MM.1S (cell line): ENCODE data around the gene NOXRED1.
A peak's percentile ranks its signal among the peaks of the same experiment; 100 is the strongest.

ENCODE experiments used
- DNase-seq: peaks from one replicate; pipeline ENCODE4 v3.0.0-alpha.2; 2015
- H2AFZ ChIP-seq: fragments of 300-600 bp; sonication (generic); 2 replicates; pipeline ENCODE4 v1.6.0; 2016; ENCODE audit warnings: antibody characterized with exemption, low read length
- H3F3A ChIP-seq: fragments of 300-600 bp; sonication (generic); 2 replicates; pipeline ENCODE4 v1.6.1; 2016; ENCODE audit warnings: mild to moderate bottlenecking, antibody characterized with exemption, low read length, moderate library complexity, mixed read lengths; ENCODE audit not compliant: insufficient read depth
- H3K27ac ChIP-seq: fragments of 300-600 bp; sonication (generic); 2 replicates; pipeline ENCODE4 v1.5.1; 2016; ENCODE audit warnings: mild to moderate bottlenecking, low read length
- H3K27me3 ChIP-seq: fragments of 300-600 bp; sonication (generic); replicated peaks from 2 replicates; pipeline ENCODE4 v1.6.0; 2016; ENCODE audit warnings: low read length; ENCODE audit not compliant: insufficient read depth
- H3K36me3 ChIP-seq: fragments of 300-600 bp; sonication (generic); replicated peaks from 2 replicates; pipeline ENCODE4 v1.6.1; 2016; ENCODE audit warnings: mild to moderate bottlenecking, low read length, mixed read lengths; ENCODE audit not compliant: insufficient read depth
- H3K4me1 ChIP-seq: fragments of 300-600 bp; sonication (generic); 2 replicates; pipeline ENCODE4 v1.6.1; 2016; ENCODE audit warnings: low read length, mixed read lengths
- H3K4me2 ChIP-seq: fragments of 300-600 bp; sonication (generic); 2 replicates; pipeline ENCODE4 v1.6.0; 2016; ENCODE audit warnings: low read depth, low read length
- H3K4me3 ChIP-seq: fragments of 300-600 bp; sonication (generic); 2 replicates; pipeline ENCODE4 v1.5.1; 2016; ENCODE audit warnings: low read length, mixed read lengths
- H3K79me2 ChIP-seq: fragments of 300-600 bp; sonication (generic); 2 replicates; pipeline ENCODE4 v1.6.1; 2016; ENCODE audit warnings: mixed run types, low read length, mixed read lengths
- H3K9ac ChIP-seq: fragments of 300-600 bp; sonication (generic); 2 replicates; pipeline ENCODE4 v1.6.1; 2016; ENCODE audit warnings: low read length, mixed read lengths
- H3K9me2 ChIP-seq: fragments of 300-600 bp; sonication (generic); replicated peaks from 2 replicates; pipeline ENCODE4 v1.6.1; 2016; ENCODE audit warnings: mild to moderate bottlenecking, low read length, mixed read lengths; ENCODE audit not compliant: insufficient read depth
- H3K9me3 ChIP-seq: fragments of 300-600 bp; sonication (generic); replicated peaks from 2 replicates; pipeline ENCODE4 v1.6.1; 2016; ENCODE audit warnings: mild to moderate bottlenecking, low read length, mixed read lengths; ENCODE audit not compliant: insufficient read depth
- H4K20me1 ChIP-seq: fragments of 300-600 bp; sonication (generic); 2 replicates; pipeline ENCODE4 v1.6.1; 2016; ENCODE audit warnings: mild to moderate bottlenecking, low read length, moderate library complexity, mixed read lengths; ENCODE audit not compliant: insufficient read depth
- EZH2 ChIP-seq: fragments of 300-600 bp; sonication (generic); optimal IDR thresholded peaks from 2 replicates; pipeline ENCODE3; 2017; ENCODE audit warnings: low read depth, mild to moderate bottlenecking, antibody characterized with exemption, low read length, mixed read lengths
- EZH2phosphoT487 ChIP-seq: fragments of 300-600 bp; sonication (generic); IDR thresholded peaks from 2 replicates; pipeline ENCODE4 v1.6.1; 2018; ENCODE audit warnings: antibody characterized with exemption, low read length
- TF ChIP-seq, protein P1 (sequence below): fragments of 300-600 bp; sonication (generic); IDR thresholded peaks from 2 replicates; pipeline ENCODE4 v1.5.1; 2016; ENCODE audit warnings: antibody characterized with exemption, low read length, mixed read lengths

Gene NOXRED1

GRCh38 chr14:77458249-77458950 is 35.1 kb upstream of the NOXRED1 start:
- TF ChIP-seq EZH2 (no peak), EZH2phosphoT487 (no peak)
- TF ChIP-seq, protein P1, sequence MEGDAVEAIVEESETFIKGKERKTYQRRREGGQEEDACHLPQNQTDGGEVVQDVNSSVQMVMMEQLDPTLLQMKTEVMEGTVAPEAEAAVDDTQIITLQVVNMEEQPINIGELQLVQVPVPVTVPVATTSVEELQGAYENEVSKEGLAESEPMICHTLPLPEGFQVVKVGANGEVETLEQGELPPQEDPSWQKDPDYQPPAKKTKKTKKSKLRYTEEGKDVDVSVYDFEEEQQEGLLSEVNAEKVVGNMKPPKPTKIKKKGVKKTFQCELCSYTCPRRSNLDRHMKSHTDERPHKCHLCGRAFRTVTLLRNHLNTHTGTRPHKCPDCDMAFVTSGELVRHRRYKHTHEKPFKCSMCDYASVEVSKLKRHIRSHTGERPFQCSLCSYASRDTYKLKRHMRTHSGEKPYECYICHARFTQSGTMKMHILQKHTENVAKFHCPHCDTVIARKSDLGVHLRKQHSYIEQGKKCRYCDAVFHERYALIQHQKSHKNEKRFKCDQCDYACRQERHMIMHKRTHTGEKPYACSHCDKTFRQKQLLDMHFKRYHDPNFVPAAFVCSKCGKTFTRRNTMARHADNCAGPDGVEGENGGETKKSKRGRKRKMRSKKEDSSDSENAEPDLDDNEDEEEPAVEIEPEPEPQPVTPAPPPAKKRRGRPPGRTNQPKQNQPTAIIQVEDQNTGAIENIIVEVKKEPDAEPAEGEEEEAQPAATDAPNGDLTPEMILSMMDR, result no peak
- Histone ChIP-seq H3F3A (peaks cover 8% of the 10 kb centered on the region; the same call in 1 of the 2 replicates), H2AFZ (peak overlapping the region; percentile 68; the same call in 1 of the 2 replicates), H3K4me3 (peak overlapping the region; percentile 88), H3K36me3 (0 out of 2 replicates have a peak, but pooled peaks cover 7% of the 10 kb centered on the region), H3K27me3 (no peaks in the 10 kb centered on the region), H3K4me1 (peaks cover 9% of the 10 kb centered on the region), H3K9ac (peak overlapping the region; percentile 77), H3K9me2 (no peaks in the 10 kb centered on the region), H3K79me2 (peaks cover 46% of the 10 kb centered on the region), H4K20me1 (no peaks in the 10 kb centered on the region), H3K27ac (peak overlapping the region; percentile 75; the same call in 1 of the 2 replicates), H3K9me3 (no peaks in the 10 kb centered on the region), H3K4me2 (peak overlapping the region; percentile 86)
- DNase-seq, result peak; percentile 23

DNA sequence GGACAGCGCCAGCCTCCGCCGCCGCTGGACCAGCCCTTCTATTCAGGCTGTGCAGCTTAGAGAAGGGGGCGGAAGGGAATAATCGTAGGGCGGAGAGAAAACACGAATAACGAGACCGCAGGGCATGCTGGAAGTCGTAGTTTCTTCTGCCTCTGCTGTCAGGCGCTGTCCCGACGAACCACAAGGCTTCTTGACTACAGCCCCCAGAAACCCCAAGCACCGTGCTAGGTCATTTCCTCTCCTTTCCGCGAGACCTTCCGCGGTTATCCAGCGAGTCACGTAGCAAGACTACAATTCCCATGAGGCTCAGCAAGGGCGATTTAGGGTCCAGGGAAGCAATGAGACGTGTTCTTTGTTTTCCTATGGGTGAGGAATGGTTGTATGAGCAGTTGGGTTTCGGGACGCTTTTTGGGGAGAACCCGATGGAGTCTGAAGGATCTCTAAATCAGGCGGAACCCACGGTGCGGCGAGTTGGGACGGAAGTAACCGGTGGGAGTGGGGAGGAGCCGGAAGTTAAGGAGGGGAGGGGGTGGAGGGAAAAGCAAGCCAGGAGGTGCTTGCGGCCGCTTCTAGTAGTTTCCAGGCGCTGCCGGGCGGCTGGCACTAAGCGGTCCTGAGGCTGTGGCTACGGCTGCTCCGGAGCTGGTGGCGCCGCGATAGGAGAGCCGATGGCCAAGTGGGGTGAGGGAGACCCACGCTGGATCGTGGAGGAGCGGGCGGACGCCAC is 34.4 kb upstream of the NOXRED1 start, which contains the start of the genes AHSA1 and VIPAS39:
Gene AHSA1, plus strand, starts transcription at position 572 of the 727 bp plus-strand sequence. Its CDS starts 97 bp downstream, at position 669.
Gene VIPAS39, minus strand, starts transcription at position 80 of the 727 bp plus-strand sequence. CDS start 3,499 bp downstream, outside the sequence.
- no peaks in the 10 kb centered on the region for H3K27me3 ChIP-seq
- H3K36me3 ChIP-seq, result 0 out of 2 replicates have a peak, but pooled peaks cover 7% of the 10 kb centered on the region
- peaks cover 8% of the 10 kb centered on the region; the same call in 1 of the 2 replicates for H3F3A ChIP-seq
- H3K9me2 ChIP-seq, result no peaks in the 10 kb centered on the region
- peaks cover 9% of the 10 kb centered on the region for H3K4me1 ChIP-seq
- H3K4me3 ChIP-seq, result peak within 1 kb of the TSS; percentile 88
- no peaks in the 10 kb centered on the region for H3K9me3 ChIP-seq
- DNase-seq, result peak; percentile 95
- TF ChIP-seq, protein P1, result no peak
- TF ChIP-seq EZH2, result no peak
- TF ChIP-seq EZH2phosphoT487, result no peak
- H3K4me2 ChIP-seq, result peak within 1 kb of the TSS; percentile 86
- H3K79me2 ChIP-seq, result peaks cover 46% of the 10 kb centered on the region
- peak within 1 kb of the TSS; percentile 75; the same call in 1 of the 2 replicates for H3K27ac ChIP-seq
- peak within 1 kb of the TSS; percentile 77 for H3K9ac ChIP-seq
- H4K20me1 ChIP-seq, result no peaks in the 10 kb centered on the region
- H2AFZ ChIP-seq, result peak within 1 kb of the TSS; percentile 68

GRCh38 chr14:77457115-77457521 is 33.8 kb upstream of the NOXRED1 start:
- peak overlapping the region; percentile 50; the same call in 1 of the 2 replicates for H3K27ac ChIP-seq
- H2AFZ ChIP-seq, result peak overlapping the region; percentile 46
- no peaks in the 10 kb centered on the region for H3K9me3 ChIP-seq
- H3K79me2 ChIP-seq, result peaks cover 46% of the 10 kb centered on the region
- DNase-seq, result no peak
- TF ChIP-seq EZH2, result no peak
- H3K4me1 ChIP-seq, result peaks cover 9% of the 10 kb centered on the region
- peak overlapping the region; percentile 74 for H3K4me2 ChIP-seq
- no peaks in the 10 kb centered on the region for H3K9me2 ChIP-seq
- H4K20me1 ChIP-seq, result no peaks in the 10 kb centered on the region
- H3F3A ChIP-seq, result peaks cover 8% of the 10 kb centered on the region; the same call in 1 of the 2 replicates
- H3K27me3 ChIP-seq, result no peaks in the 10 kb centered on the region
- H3K36me3 ChIP-seq, result 0 out of 2 replicates have a peak, but pooled peaks cover 7% of the 10 kb centered on the region
- peak overlapping the region; percentile 77 for H3K9ac ChIP-seq
- H3K4me3 ChIP-seq, result peak overlapping the region; percentile 87
